Neuron (in vitro differentiated cells): ENCODE data around the gene DAND5.
"Not testable (repeated sequence)": the region's sequence is repeated elsewhere in the genome, so short reads cannot be mapped to it uniquely, and the experiment has no call there.

Experiments
- H2AFZ ChIP-seq: one replicate; pipeline ENCODE4 v1.6.1; 2013; ENCODE audit warnings: low read depth, mild to moderate bottlenecking, inconsistent platforms, low read length, moderate library complexity
- H3K27me3 ChIP-seq: one replicate; pipeline ENCODE4 v1.6.1; 2013; ENCODE audit warnings: low read length; ENCODE audit not compliant: insufficient read depth
- H3K36me3 ChIP-seq: one replicate; pipeline ENCODE4 v1.6.1; 2013; ENCODE audit warnings: low read length; ENCODE audit not compliant: insufficient read depth
- H3K4me1 ChIP-seq: one replicate; pipeline ENCODE4 v1.6.1; 2013; ENCODE audit warnings: low read length; ENCODE audit not compliant: insufficient read depth
- H3K4me3 ChIP-seq: 2 replicates; pipeline ENCODE4 v1.5.1; 2013; ENCODE audit warnings: mild to moderate bottlenecking, low read length, moderate library complexity
- H3K9me3 ChIP-seq: one replicate; pipeline ENCODE4 v1.6.1; 2013; ENCODE audit warnings: low read length

Gene DAND5

DNA sequence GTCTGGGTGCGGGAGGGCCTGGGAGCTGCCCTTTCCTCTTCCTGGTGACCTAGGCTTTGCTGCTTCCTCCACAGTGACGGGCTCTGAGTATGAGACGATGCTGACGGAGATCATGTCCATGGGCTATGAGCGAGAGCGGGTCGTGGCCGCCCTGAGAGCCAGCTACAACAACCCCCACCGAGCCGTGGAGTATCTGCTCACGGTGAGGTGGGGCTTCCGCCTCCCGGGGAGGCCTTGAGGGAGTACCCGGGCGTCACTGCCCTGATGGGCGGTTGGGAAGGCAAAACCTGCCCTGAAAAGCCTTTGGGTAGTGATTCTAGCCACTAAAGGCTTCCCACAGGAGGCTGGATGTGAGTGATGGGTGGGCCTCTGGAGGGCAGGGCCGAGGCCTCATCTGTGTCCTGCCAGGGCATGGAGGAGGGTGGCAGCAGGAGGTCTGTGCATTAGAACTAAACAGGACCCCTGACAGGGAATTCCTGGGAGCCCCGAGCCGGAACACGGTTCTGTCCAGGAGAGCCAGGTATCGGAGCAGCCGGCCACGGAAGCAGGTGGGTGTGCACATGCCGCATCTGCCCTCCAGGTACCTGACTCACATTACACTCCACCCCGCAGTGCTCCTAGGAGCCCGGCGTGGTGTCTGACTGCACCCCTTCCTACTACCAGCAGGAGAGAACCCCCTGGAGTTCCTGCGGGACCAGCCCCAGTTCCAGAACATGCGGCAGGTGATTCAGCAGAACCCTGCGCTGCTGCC, 20.6 kb upstream of the DAND5 start:
- Histone ChIP-seq H3K27me3 (no peaks in the 10 kb centered on the region), H3K36me3 (peaks cover 71% of the 10 kb centered on the region), H3K4me3 (no peak overlapping the region), H3K9me3 (no peaks in the 10 kb centered on the region), H2AFZ (no peak overlapping the region), H3K4me1 (peaks cover 10% of the 10 kb centered on the region)

DNA sequence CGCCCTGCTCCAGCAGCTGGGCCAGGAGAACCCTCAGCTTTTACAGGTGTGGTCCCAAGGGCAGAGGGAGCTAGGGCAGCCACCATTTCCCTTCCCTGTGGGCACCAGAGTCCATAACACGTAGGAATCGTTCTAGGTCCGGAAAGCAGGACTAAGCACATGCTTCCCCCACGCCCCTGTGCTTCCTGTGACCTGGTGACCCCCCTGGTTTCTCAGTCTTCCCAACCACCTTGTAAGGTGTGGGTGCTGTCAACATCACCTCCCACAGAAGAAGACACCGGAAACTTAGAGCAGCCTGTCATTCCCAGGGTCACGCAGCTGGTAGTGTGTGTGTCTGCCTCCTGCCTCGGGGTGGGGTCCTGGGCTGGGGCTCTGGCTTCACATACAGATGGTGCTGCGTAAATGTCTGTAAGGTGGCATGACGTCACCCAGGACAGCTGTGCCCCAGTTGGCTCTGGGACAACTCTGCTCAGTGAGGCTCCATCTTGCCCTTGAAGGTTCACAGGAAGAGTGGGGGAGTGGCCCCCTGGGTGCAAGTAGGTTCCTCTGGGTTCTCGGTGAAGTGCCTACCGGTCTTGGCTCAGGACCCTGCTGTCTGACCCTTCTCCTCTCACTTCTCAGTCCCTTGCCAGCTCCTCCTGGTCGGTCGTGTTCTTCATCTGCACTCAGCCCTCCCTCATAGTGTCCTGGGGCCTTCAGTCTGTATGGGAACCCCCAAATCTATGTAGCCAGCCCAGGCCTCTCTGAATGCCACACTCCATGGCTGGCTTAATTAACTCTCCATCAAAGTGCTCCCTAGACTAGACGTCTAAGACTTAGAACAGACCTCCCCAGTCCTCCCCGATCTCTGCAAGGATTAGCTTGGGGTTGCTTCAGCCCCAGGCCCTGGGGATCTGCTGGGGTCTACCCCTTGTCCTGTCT, 19.8 kb upstream of the DAND5 start:
- Histone ChIP-seq H2AFZ (no peak overlapping the region), H3K36me3 (peaks cover 69% of the 10 kb centered on the region), H3K9me3 (no peaks in the 10 kb centered on the region), H3K4me3 (no peak overlapping the region), H3K27me3 (no peaks in the 10 kb centered on the region), H3K4me1 (peaks cover 10% of the 10 kb centered on the region)

DNA sequence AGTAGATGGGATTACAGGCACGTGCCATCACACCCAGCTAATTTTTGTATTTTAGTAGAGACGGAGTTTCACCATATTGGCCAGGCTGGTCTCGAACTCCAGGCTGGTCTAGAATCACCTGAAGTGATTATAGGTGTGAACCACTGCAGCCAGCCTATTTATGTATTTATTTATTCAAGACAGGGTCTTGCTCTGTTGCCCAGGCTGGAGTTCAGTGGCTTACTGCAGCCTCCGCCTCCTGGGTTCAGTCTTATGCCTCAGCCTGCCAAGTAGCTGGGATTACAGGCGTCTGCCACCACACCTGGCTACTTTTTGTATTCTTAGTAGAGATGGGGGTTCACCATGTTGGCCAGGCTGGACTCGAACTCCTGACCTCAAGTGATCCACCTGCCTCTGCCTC, 17.3 kb upstream of the DAND5 start:
- H3K4me3 ChIP-seq, H3K9me3 ChIP-seq, H3K27me3 ChIP-seq, H2AFZ ChIP-seq: not testable (repeated sequence)
- Histone ChIP-seq H3K36me3 (peaks cover 75% of the 10 kb centered on the region), H3K4me1 (peaks cover 12% of the 10 kb centered on the region)

DNA sequence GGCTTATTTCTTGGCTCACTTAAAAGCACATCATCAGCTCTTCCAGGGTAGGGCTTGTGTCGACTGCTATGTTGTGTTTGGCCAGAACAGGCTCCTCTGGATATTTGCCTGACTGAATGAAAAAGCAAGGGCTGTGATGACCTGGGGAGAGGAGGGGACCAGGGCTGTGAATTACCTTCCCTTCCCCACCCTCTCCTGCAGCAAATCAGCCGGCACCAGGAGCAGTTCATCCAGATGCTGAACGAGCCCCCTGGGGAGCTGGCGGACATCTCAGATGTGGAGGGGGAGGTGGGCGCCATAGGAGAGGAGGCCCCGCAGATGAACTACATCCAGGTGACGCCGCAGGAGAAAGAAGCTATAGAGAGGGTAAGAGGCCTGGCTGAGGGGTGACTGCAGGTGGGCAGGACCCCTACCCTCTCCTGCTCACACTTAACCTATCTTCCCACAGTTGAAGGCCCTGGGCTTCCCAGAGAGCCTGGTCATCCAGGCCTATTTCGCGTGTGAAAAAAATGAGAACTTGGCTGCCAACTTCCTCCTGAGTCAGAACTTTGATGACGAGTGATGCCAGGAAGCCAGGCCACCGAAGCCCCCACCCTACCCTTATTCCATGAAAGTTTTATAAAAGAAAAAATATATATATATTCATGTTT, 16.8 kb upstream of the DAND5 start:
- Histone ChIP-seq H3K4me3 (no peak overlapping the region), H3K36me3 (peaks cover 70% of the 10 kb centered on the region), H3K9me3 (no peaks in the 10 kb centered on the region), H3K27me3 (no peaks in the 10 kb centered on the region), H3K4me1 (peaks cover 9% of the 10 kb centered on the region), H2AFZ (no peak overlapping the region)

DNA sequence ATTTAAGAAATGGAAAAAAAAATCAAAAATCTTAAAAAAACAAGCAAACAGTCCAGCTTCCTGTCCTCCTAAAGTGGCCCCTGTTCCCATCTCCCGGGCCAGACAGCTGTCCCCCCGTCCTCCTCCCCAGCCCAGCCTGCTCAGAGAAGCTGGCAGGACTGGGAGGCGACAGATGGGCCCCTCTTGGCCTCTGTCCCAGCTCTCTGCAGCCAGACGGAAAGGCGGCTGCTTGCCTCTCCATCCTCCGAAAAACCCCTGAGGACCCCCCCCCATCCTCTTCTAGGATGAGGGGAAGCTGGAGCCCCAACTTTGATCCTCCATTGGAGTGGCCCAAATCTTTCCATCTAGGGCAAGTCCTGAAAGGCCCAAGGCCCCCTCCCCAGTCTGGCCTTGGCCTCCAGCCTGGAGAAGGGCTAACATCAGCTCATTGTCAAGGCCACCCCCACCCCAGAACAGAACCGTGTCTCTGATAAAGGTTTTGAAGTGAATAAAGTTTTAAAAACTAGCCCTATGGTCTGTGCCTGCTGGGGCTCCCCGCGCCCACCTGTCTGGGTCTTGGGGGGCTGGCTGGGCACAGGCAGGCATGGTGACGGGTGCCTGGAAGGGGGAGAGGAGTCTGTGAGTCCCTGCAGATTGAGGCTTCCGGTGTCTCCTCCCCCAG, 16.1 kb upstream of the DAND5 start:
- Histone ChIP-seq H3K4me3 (no peak overlapping the region), H3K36me3 (peaks cover 64% of the 10 kb centered on the region), H3K4me1 (peaks cover 9% of the 10 kb centered on the region), H3K27me3 (no peaks in the 10 kb centered on the region), H3K9me3 (no peaks in the 10 kb centered on the region), H2AFZ (no peak overlapping the region)

DNA sequence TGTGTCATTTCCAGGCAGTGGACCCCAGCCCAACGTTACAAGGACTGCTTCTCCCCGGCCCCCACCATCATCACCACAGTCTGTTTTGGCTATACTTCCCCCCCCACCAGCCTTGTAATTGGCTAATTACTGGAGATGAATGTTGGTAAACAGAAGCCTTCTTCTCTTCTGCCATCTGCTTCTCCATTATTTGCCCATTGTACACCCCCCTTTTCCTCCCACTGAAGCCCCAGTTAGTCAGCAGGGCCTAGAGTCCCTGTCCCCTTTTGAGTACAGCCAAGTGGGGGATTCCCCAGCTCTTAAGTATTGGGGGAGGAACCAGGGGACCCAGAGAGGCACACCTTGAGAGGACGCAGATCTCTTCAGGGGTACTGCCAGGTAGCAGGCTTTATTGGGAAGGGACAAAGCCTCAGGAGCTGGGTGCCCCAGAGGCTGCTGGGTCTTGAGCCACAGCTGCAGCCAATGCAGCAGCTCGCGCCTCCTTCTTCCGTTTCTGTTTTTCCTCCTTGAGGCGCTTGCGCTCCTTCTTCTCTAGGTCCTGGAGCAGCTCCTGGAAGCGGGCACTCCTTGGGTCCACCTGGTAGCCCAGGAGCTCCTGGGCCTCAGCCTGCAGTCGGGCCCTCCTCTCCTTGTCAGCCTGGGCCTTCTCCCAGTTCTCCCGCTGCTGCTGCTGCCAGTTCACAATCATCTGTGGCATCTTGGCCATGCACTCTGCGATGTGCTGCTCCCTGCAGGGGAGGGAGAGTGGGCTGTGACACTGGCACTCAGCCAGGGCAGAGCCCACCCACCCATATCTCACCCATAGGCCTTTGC, 15.4 kb upstream of the DAND5 start:
- H3K9me3 ChIP-seq, result no peaks in the 10 kb centered on the region
- no peak overlapping the region for H3K4me3 ChIP-seq
- H3K27me3 ChIP-seq, result no peaks in the 10 kb centered on the region
- peaks cover 57% of the 10 kb centered on the region for H3K36me3 ChIP-seq
- peaks cover 9% of the 10 kb centered on the region for H3K4me1 ChIP-seq
- no peak overlapping the region for H2AFZ ChIP-seq

DNA sequence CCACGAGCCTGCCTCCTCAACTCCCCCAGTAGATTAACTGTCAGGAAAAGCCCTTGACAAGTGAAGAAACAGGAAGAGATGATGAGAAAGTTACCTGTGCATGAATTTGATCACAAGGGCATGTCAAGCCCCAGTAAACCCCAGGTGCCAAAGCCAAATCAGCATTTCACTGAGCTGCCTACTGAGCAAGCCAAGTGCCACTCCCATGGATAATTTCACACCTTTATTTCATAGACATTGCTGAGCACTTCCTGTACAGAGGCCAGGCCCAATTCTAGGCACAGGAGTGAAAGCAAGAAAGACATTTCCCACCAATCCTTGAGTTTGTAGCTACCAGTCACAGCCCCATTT, 14.8 kb upstream of the DAND5 start:
- Histone ChIP-seq H3K27me3 (no peaks in the 10 kb centered on the region), H2AFZ (no peak overlapping the region), H3K4me1 (peaks cover 9% of the 10 kb centered on the region), H3K4me3 (no peak overlapping the region), H3K9me3 (no peaks in the 10 kb centered on the region), H3K36me3 (peaks cover 51% of the 10 kb centered on the region)

DNA sequence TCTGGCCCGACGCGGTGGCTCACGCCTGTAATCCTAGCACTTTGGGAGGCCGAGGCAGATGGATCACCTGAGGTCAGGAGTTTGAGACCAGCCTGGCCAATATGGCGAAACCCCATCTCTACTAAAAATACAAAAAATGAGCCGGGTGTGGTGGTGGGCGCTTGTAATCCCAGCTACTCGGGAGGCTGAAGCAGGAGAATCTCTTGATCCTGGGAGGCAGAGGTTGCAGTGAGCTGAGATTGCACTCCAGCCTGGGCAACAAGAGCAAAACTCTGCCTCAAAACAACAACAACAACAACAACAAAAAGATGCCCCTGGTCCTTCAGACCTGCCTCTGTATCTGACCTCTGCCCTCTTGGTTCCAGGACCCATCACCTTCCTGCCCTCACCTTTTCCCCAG, 13.8 kb upstream of the DAND5 start:
- not testable (repeated sequence) for H3K4me1 ChIP-seq, H2AFZ ChIP-seq, H3K27me3 ChIP-seq, H3K9me3 ChIP-seq
- Histone ChIP-seq H3K36me3 (peaks cover 43% of the 10 kb centered on the region), H3K4me3 (peak overlapping the region; percentile 62)

DNA sequence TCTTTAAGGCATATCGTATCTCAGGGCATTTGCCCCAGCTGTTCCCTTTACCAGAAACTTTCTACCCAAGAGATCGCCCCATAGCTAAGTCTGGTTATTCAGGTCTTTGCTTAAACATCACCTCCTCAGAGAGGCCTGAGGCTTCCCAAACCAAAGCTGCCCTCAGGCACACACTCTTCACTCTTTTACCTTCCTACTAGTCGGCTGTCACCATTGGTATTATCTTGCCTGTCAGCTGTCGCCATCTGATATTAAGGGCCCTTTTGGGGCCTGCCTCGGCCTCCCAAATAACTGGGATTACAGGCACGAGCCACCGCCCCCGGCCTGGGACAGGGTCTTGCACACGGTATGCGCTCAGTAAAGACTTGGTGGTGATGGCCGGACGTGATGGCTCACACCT, 13.4 kb upstream of the DAND5 start:
- H2AFZ ChIP-seq, result no peak overlapping the region

DNA sequence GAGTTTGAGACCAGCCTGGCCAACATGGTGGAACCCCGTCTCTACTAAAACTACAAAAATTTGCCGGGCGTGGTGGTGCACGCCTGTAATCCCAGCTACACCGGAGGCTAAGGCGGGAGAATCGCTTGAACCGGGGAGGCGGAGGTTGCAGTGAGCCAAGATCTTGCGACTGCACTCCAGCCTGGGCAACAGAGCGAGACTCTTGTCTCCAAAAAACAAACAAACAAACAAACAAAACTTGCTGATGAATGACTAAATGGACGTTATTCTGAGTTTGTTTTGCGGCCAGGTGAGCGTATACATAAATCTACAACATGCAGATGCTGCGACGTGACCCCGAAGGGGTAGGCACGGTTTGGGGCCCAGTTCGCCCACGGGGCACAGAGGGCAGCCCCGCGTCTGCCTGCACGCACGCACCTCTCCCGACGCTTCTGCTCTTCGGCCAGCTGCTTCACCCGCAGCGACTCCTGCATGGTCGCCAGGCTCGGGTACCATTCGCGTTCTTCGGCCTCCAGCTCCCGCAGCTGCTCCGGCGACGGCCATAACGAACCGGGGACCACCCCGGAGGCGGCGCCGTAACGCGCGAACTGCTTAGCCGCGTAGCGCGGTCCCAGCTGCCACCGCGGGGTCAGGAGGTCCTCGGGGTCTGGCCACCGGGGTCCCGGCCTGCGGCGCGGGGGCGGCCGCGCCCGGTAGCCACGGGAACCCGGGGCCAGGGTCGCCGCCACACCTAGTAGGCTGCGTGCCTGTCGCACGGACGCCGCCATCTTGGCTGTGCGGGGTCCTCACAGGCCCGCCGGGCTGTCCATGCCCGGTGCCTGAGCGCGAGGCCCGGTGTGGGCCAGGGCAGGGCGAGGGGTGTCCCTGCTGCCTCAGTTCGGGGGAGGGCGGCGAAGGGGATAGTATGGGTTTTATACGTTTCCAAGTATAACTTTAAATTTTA, 12.7 kb upstream of the DAND5 start, which contains the start of gene GADD45GIP1:
Gene GADD45GIP1 (minus strand): TSS at position 778 of the 943 bp plus-strand sequence. CDS start 11 bp downstream, at position 767.
- Histone ChIP-seq H3K4me1 (peaks cover 9% of the 10 kb centered on the region), H2AFZ (peak within 1 kb of the TSS; percentile 17), H3K36me3 (peaks cover 33% of the 10 kb centered on the region), H3K27me3 (no peaks in the 10 kb centered on the region), H3K4me3 (peak within 1 kb of the TSS; percentile 62), H3K9me3 (no peaks in the 10 kb centered on the region)

More for the DNA sequence above, 13.4 kb upstream of the DAND5 start:
- H3K27me3 ChIP-seq, result no peaks in the 10 kb centered on the region
- H3K36me3 ChIP-seq, result peaks cover 39% of the 10 kb centered on the region
- peak overlapping the region; percentile 62 for H3K4me3 ChIP-seq
- peaks cover 9% of the 10 kb centered on the region for H3K4me1 ChIP-seq
- no peaks in the 10 kb centered on the region for H3K9me3 ChIP-seq

DNA sequence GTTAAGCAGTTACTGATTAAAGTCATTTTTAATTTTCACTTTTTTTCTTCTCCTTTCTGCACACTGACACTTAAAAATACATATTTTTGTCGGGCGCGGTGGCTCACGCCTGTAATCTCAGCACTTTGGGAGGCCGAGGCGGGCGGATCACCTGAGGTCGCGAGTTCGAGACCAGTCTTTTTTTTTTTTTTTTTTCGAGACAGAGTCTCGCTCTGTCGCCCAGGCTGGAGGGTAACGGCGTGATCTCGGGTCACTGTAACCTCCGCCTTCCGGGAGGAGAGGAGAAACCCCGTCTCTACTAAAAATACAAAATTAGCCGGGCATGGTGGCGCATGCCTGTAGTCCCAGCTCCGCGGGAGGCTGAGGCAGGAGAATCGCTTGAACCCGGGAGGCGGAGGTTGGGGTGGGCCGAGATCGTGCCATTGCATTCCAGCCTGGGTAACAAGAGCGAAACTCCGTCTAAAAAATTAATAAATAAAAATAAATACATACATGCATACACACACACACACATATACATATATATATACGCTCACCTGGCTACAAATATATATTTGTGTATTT, 11.9 kb upstream of the DAND5 start:
- peaks cover 26% of the 10 kb centered on the region for H3K36me3 ChIP-seq
- peak overlapping the region; percentile 62 for H3K4me3 ChIP-seq
- not testable (repeated sequence) for H3K27me3 ChIP-seq, H3K4me1 ChIP-seq, H3K9me3 ChIP-seq
- peak overlapping the region; percentile 17 for H2AFZ ChIP-seq
